Body of pancreas (tissue), 4 donors: ENCODE data around the gene PAFAH2.

Experiments used
- CTCF ChIP-seq, 7 experiments: fragments of 450-650 bp in 4 of 7; fragments of 200-600 bp in 3 of 7; sonication (generic) in 3 of 7; IDR thresholded peaks; one replicate each; pipeline ENCODE4 v1.5.1; 2016 to 2019; ENCODE audit warnings: antibody characterized with exemption in 7 of 7
- POLR2A ChIP-seq, 3 donors: fragments of 450-650 bp; IDR thresholded peaks; one replicate each; pipeline ENCODE4 v1.6.1; 2016; ENCODE audit warnings: antibody characterized with exemption in 3 of 3, mild to moderate bottlenecking in 2 of 3

- no peak for TF ChIP-seq CTCF (IDR thresholded peaks at IDR 0.05)
- TF ChIP-seq POLR2A (IDR thresholded peaks at IDR 0.05): no peak
Measured at GRCh38 chr1:25989440-25990234, 8.2 kb downstream of the PAFAH2 start.
